Adipose tissue (tissue), 3 donors: ENCODE measurements around the gene BPNT1. TPM values are rescaled to one million over a fixed set of nuclear protein-coding genes. Genes with fewer than 3 reads are reported as not detected.
"Not testable (repeated sequence)": the region's sequence is repeated elsewhere in the genome, so short reads cannot be mapped to it uniquely, and the experiment has no call there.

Experiments
- H3K27ac ChIP-seq: one replicate; pipeline ENCODE4 v1.5.1; 2013; ENCODE audit warnings: low read depth, low read length
- WGBS, 3 donors: extraction: QIAGEN DNeasy Blood & Tissue Kit; methylation state at CpG; one replicate each; pipeline ENCODE4 v1.1.7; 2013; 5-methylcytosine and 5-hydroxymethylcytosine counted together
- polyA plus RNA-seq, 3 donors: library from polyadenylated mRNA; stranded (reverse); fragments of 200-250 nt; gene quantifications; one replicate each; pipeline ENCODE4 v1.2.3, GENCODE V29; 2013
- donor health status: healthy with polysubstance abuse.
- donor health status: Bipolar disorder and iron deficiency.
- donor health status: healthy.

Gene BPNT1
- polyA plus RNA-seq, 3 donors: 6.8 to 17.5 (median 17.1) TPM

GRCh38 chr1:220086261-220086686 lies 3.3 kb downstream of the BPNT1 start:
- WGBS, 3 donors: 93 to 96% (median 96%) methylated on average over 15 of the region's 15 CpGs
- H3K27ac ChIP-seq: not testable (repeated sequence)

- WGBS, 3 donors: 77 to 93% (median 78%) methylated on average over 1 of the region's 1 CpG
Measured at GRCh38 chr1:220084460-220084859, 5.1 kb downstream of the BPNT1 start.

GRCh38 chr1:220077887-220078286 lies 11.7 kb downstream of the BPNT1 start:
- WGBS, 3 donors: 98 to 99% (median 98%) methylated on average over 3 of the region's 3 CpGs
- no peak overlapping the region for H3K27ac ChIP-seq

More at GRCh38 chr1:220084460-220084859, 5.1 kb downstream of the BPNT1 start:
- H3K27ac ChIP-seq: no peak overlapping the region

- no peak overlapping the region for H3K27ac ChIP-seq
- WGBS, 3 donors: 89 to 93% (median 93%) methylated on average over 4 of the region's 4 CpGs
Measured at GRCh38 chr1:220076861-220077762, 12.5 kb downstream of the BPNT1 start.

GRCh38 chr1:220067269-220068204 lies 22.1 kb downstream of the BPNT1 start:
- 92 to 97% (median 94%) methylated on average over 3 of the region's 3 CpGs for WGBS, 3 donors
- H3K27ac ChIP-seq: no peak overlapping the region

- H3K27ac ChIP-seq: no peak overlapping the region
- WGBS, 3 donors: 95 to 98% (median 96%) methylated on average over 6 of the region's 6 CpGs
Measured at GRCh38 chr1:220062629-220063028, 27.0 kb downstream of the BPNT1 start.

- no peak overlapping the region for H3K27ac ChIP-seq
- 91 to 95% (median 95%) methylated on average over 3 of the region's 3 CpGs for WGBS, 3 donors
Measured at GRCh38 chr1:220060876-220061275, 28.7 kb downstream of the BPNT1 start.

- no peak overlapping the region for H3K27ac ChIP-seq
- WGBS, 3 donors: 90 to 98% (median 97%) methylated on average over 1 of the region's 1 CpG
Measured at GRCh38 chr1:220056374-220056773, 33.2 kb downstream of the BPNT1 start.

- no peak within 1 kb of the TSS for H3K27ac ChIP-seq
- 0% methylated on average over 63 to 71 of the region's 71 CpGs for WGBS, 3 donors
Measured at GRCh38 chr1:220046052-220046930, 43.3 kb downstream of the BPNT1 start, which contains the start of gene EPRS1. TSS of gene EPRS1 (minus strand) at chr1:220046505. CDS start at chr1:220046388, 117 bp downstream.

GRCh38 chr1:220045356-220046051 lies 44.1 kb downstream of the BPNT1 start:
- 12 to 32% (median 25%) methylated on average over 17 of the region's 17 CpGs for WGBS, 3 donors

GRCh38 chr1:220044678-220045355 lies 44.8 kb downstream of the BPNT1 start:
- no peak overlapping the region for H3K27ac ChIP-seq
- WGBS, 3 donors: 57 to 79% (median 77%) methylated on average over 4 of the region's 4 CpGs

More at GRCh38 chr1:220045356-220046051, 44.1 kb downstream of the BPNT1 start:
- H3K27ac ChIP-seq: no peak overlapping the region

- WGBS, 3 donors: 61 to 90% (median 88%) methylated on average over 2 of the region's 2 CpGs
- H3K27ac ChIP-seq: no peak overlapping the region
Measured at GRCh38 chr1:220043646-220044045, 45.9 kb downstream of the BPNT1 start.

- WGBS, 3 donors: 84 to 90% (median 87%) methylated on average over 5 of the region's 5 CpGs
- no peak overlapping the region for H3K27ac ChIP-seq
Measured at GRCh38 chr1:220040028-220040596, 49.5 kb downstream of the BPNT1 start.

- WGBS, 3 donors: 55 to 95% (median 85%) methylated on average over 4 of the region's 4 CpGs
Measured at GRCh38 chr1:220038640-220039039, 50.9 kb downstream of the BPNT1 start.

GRCh38 chr1:220037810-220038209 lies 51.8 kb downstream of the BPNT1 start:
- 87 to 91% (median 91%) methylated on average over 3 of the region's 3 CpGs for WGBS, 3 donors
- not testable (repeated sequence) for H3K27ac ChIP-seq

More at GRCh38 chr1:220038640-220039039, 50.9 kb downstream of the BPNT1 start:
- H3K27ac ChIP-seq: no peak overlapping the region

- H3K27ac ChIP-seq: no peak overlapping the region
- 67 to 78% (median 77%) methylated on average over 2 to 3 of the region's 3 CpGs for WGBS, 3 donors
Measured at GRCh38 chr1:220032911-220033310, 56.7 kb downstream of the BPNT1 start.
